ENCODE measurements around the gene SMIM28.

DNA sequence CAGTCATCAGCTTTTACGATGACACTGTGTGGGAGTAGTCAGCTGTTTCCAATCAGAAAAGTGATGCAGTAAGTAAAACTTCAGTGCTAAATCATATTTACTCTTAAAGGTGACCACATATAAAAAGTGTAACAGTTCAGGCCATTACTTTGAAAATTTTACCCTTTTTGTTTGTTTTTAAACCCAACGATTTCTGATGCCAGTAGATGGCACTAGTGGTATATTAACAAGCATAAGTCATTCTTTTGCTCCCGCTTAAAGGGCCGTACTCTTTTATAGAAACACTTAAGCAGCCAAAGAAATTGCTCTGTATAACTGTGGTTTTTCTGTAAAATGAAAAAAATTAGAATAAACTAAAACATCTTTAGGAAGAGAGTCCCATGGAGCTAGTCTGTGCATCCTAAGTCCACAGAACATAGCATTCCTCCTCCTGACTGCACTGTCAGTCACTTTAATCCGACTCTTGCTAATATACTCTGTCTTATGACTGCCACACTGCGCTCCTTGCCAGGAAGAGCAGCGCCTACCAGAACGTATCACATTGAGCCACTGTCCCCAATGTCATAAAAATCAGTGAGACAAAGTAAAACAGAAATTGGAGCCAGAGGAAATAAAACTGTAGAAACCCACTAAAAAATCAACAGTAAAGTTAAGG is 51.4 kb downstream of the SMIM28 start:
- TF ChIP-seq, protein P1, sequence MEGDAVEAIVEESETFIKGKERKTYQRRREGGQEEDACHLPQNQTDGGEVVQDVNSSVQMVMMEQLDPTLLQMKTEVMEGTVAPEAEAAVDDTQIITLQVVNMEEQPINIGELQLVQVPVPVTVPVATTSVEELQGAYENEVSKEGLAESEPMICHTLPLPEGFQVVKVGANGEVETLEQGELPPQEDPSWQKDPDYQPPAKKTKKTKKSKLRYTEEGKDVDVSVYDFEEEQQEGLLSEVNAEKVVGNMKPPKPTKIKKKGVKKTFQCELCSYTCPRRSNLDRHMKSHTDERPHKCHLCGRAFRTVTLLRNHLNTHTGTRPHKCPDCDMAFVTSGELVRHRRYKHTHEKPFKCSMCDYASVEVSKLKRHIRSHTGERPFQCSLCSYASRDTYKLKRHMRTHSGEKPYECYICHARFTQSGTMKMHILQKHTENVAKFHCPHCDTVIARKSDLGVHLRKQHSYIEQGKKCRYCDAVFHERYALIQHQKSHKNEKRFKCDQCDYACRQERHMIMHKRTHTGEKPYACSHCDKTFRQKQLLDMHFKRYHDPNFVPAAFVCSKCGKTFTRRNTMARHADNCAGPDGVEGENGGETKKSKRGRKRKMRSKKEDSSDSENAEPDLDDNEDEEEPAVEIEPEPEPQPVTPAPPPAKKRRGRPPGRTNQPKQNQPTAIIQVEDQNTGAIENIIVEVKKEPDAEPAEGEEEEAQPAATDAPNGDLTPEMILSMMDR (IDR thresholded peaks at IDR 0.05; ENCODE audit: insufficient read depth, low read length, poor library complexity, severe bottlenecking): peak; percentile 44
- TF ChIP-seq EZH2phosphoT487 (conservative IDR thresholded peaks at IDR 0.05; ENCODE audit: low read length): no peak

Measured in SU-DHL-6 (cell line).